GM18873 (cell line): ENCODE data around the gene SLC22A23.

ENCODE experiments used
- ATAC-seq: cut with Tn5 transposase; IDR thresholded peaks from one replicate; pipeline ENCODE4 v1.9.1; 2021; ENCODE audit warnings: mild to moderate bottlenecking, moderate library complexity, moderate number of reproducible peaks; ENCODE audit not compliant: unreplicated experiment, low FRiP score

Gene SLC22A23

GRCh38 chr6:3324262-3324942, 132.4 kb downstream of the SLC22A23 start:
- ATAC-seq, result peak; percentile 71

- no peak for ATAC-seq
Measured at GRCh38 chr6:3323696-3324261, 133.1 kb downstream of the SLC22A23 start.

- ATAC-seq, result no peak
Measured at GRCh38 chr6:3323148-3323547, 133.7 kb downstream of the SLC22A23 start.

GRCh38 chr6:3322366-3322890, 134.4 kb downstream of the SLC22A23 start:
- no peak for ATAC-seq

GRCh38 chr6:3321875-3322274, 135.0 kb downstream of the SLC22A23 start:
- ATAC-seq, result no peak

GRCh38 chr6:3321042-3321441, 135.8 kb downstream of the SLC22A23 start:
- no peak for ATAC-seq

- no peak for ATAC-seq
Measured at GRCh38 chr6:3320238-3320811, 136.5 kb downstream of the SLC22A23 start.

GRCh38 chr6:3319610-3320200, 137.1 kb downstream of the SLC22A23 start:
- no peak for ATAC-seq

GRCh38 chr6:3318821-3319540, 137.9 kb downstream of the SLC22A23 start:
- ATAC-seq, result no peak

GRCh38 chr6:3318226-3318625, 138.6 kb downstream of the SLC22A23 start:
- ATAC-seq, result no peak

GRCh38 chr6:3317741-3318211, 139.1 kb downstream of the SLC22A23 start:
- no peak for ATAC-seq

- ATAC-seq, result no peak
Measured at GRCh38 chr6:3316818-3317217, 140.0 kb downstream of the SLC22A23 start.

GRCh38 chr6:3316331-3316730, 140.5 kb downstream of the SLC22A23 start:
- no peak for ATAC-seq

GRCh38 chr6:3315841-3316240, 141.0 kb downstream of the SLC22A23 start:
- no peak for ATAC-seq

- no peak for ATAC-seq
Measured at GRCh38 chr6:3314621-3315467, 142.0 kb downstream of the SLC22A23 start.

GRCh38 chr6:3314176-3314575, 142.7 kb downstream of the SLC22A23 start:
- no peak for ATAC-seq

- ATAC-seq, result no peak
Measured at GRCh38 chr6:3312604-3313231, 144.1 kb downstream of the SLC22A23 start.

GRCh38 chr6:3311826-3312225, 145.0 kb downstream of the SLC22A23 start:
- ATAC-seq, result no peak

GRCh38 chr6:3310703-3311102, 146.1 kb downstream of the SLC22A23 start:
- no peak for ATAC-seq
